A549 (cell line): ENCODE data around the gene UNC79. TPM values are rescaled to one million over a fixed set of nuclear protein-coding genes. Genes with fewer than 3 reads are reported as not detected.

Source experiments
- ATAC-seq, 2 experiments: fragments of 200-7000 bp in 1 of 2; fragments of >200 bp in 1 of 2; cut with Nextera tagmentation in 1 of 2; cut with Tn5 transposase in 1 of 2; 3 replicates each; pipeline versions ENCODE4 v1.8.0 to v1.9.1; 2018 to 2020; ENCODE audit warnings: mild to moderate bottlenecking in 1 of 2, moderate library complexity in 1 of 2
- CTCF ChIA-PET: fragments of 300-600 bp; sonication (Branson Sonifier 250); formaldehyde crosslinking; extraction: SDS; loops from one replicate; lab custom pipeline; 2021; ENCODE audit warnings: antibody characterized with exemption, inconsistent platforms; lab: Yijun Ruan, JAX
- POLR2A ChIA-PET: fragments of 350-600 bp; formaldehyde crosslinking; extraction: SDS; loops from one replicate; lab custom pipeline; 2021; ENCODE audit warnings: antibody characterized with exemption, inconsistent platforms; lab: Yijun Ruan, JAX
- DNase-seq, 2 experiments: peaks; one replicate each; pipeline versions ENCODE4 v3.0.0 to v3.0.0-alpha.2; 2011 to 2016; ENCODE audit warnings: low read depth in 1 of 2, low spot score in 1 of 2
- FAIRE-seq: peaks from 2 replicates; lab custom pipeline; 2011; peaks lifted over from hg19 to GRCh38; lab: Jason Lieb, UNC
- H3K27ac ChIP-seq, 2 experiments: fragments of >200 bp; sonication (Bioruptor Twin); formaldehyde crosslinking; 3 replicates each; pipeline ENCODE4 v1.5.1; 2016 to 2017
- H3K4me1 ChIP-seq: fragments of >200 bp; sonication (Bioruptor Twin); formaldehyde crosslinking; 3 replicates; pipeline ENCODE4 v1.6.1; 2016
- H3K4me2 ChIP-seq: fragments of >200 bp; sonication (Bioruptor Twin); formaldehyde crosslinking; 3 replicates; pipeline ENCODE4 v1.6.1; 2016
- H3K4me3 ChIP-seq: fragments of >200 bp; sonication (Bioruptor Twin); formaldehyde crosslinking; 3 replicates; pipeline ENCODE4 v1.5.1; 2016
- H3K9me3 ChIP-seq: fragments of >200 bp; sonication (Bioruptor Twin); formaldehyde crosslinking; 3 replicates; pipeline ENCODE4 v1.6.1; 2016
- BCL3 ChIP-seq: fragments of >200 bp; sonication (Bioruptor Twin); formaldehyde crosslinking; IDR thresholded peaks from 3 replicates; pipeline ENCODE4 v1.6.1; 2016
- CEBPB ChIP-seq, 2 experiments: fragments of >200 bp in 1 of 2; sonication (Bioruptor Twin) in 1 of 2; formaldehyde crosslinking in 1 of 2; IDR thresholded peaks; 2 replicates each; pipeline ENCODE4 v1.6.1; 2012 to 2016
- CTCF ChIP-seq: fragments of >200 bp; sonication (Bioruptor Twin); formaldehyde crosslinking; IDR thresholded peaks from 3 replicates; pipeline ENCODE4 v1.5.1; 2016
- E2F6 ChIP-seq: IDR thresholded peaks from 2 replicates; pipeline ENCODE4 v1.6.1; 2012; ENCODE audit warnings: low read depth, borderline replicate concordance
- EHF ChIP-seq: fragments of 250-450 bp; sonication (Bioruptor Pico); IDR thresholded peaks from 2 replicates; pipeline ENCODE4 v1.5.0; 2020; ENCODE audit warnings: mild to moderate bottlenecking
- ELK1 ChIP-seq: fragments of 150-350 bp; IDR thresholded peaks from 2 replicates; pipeline ENCODE4 v1.6.1; 2014; ENCODE audit warnings: low read depth, mild to moderate bottlenecking, low read length
- EP300 ChIP-seq, 2 experiments: fragments of >200 bp; sonication (Bioruptor Twin); formaldehyde crosslinking; IDR thresholded peaks; 2 replicates in 1 of 2; 3 replicates in 1 of 2; pipeline ENCODE4 v1.6.1; 2016 to 2017
- FOSB ChIP-seq: fragments of 250-450 bp; sonication (Bioruptor Pico); IDR thresholded peaks from 2 replicates; pipeline ENCODE4 v1.5.0; 2020; ENCODE audit warnings: mild to moderate bottlenecking, moderate library complexity
- FOSL2 ChIP-seq, 2 experiments: fragments of 450-650 bp in 1 of 2; fragments of >200 bp in 1 of 2; sonication (Bioruptor Twin) in 1 of 2; formaldehyde crosslinking; IDR thresholded peaks; 2 replicates each; pipeline versions ENCODE4 v1.5.0 to v1.6.1; 2016 to 2020; ENCODE audit warnings: mild to moderate bottlenecking in 1 of 2, moderate library complexity in 1 of 2
- HEYL ChIP-seq: fragments of 250-450 bp; sonication (Bioruptor Pico); IDR thresholded peaks from 2 replicates; pipeline ENCODE4 v1.8.0; 2021; ENCODE audit warnings: mild to moderate bottlenecking, moderate library complexity
- HMGXB4 ChIP-seq: fragments of 250-450 bp; sonication (Bioruptor Pico); IDR thresholded peaks from 2 replicates; pipeline ENCODE4 v1.5.0; 2021; ENCODE audit warnings: mild to moderate bottlenecking, moderate library complexity, borderline replicate concordance
- JUN ChIP-seq, 2 experiments: fragments of >200 bp; sonication (Bioruptor Twin); formaldehyde crosslinking; IDR thresholded peaks; 2 replicates in 1 of 2; 3 replicates in 1 of 2; pipeline ENCODE4 v1.6.1; 2016 to 2017
- MAZ ChIP-seq: fragments of 150-350 bp; IDR thresholded peaks from 2 replicates; pipeline ENCODE4 v1.6.1; 2014; ENCODE audit warnings: antibody characterized with exemption, low read depth, low read length, borderline replicate concordance
- MYC ChIP-seq: IDR thresholded peaks from 2 replicates; pipeline ENCODE4 v1.6.1; 2012; ENCODE audit warnings: mild to moderate bottlenecking, inconsistent platforms, low read length, improper control_type of control experiment, borderline replicate concordance
- NFE2L2 ChIP-seq: fragments of 150-350 bp; conservative IDR thresholded peaks from 2 replicates; pipeline ENCODE4 v1.6.1; 2014; ENCODE audit warnings: low read length
- NPAS2 ChIP-seq: fragments of 250-450 bp; sonication (Bioruptor Pico); IDR thresholded peaks from 2 replicates; pipeline ENCODE4 v1.8.0; 2022; ENCODE audit warnings: mild to moderate bottlenecking, moderate library complexity, borderline replicate concordance
- NR3C1 ChIP-seq: fragments of >200 bp; sonication (Bioruptor Twin); formaldehyde crosslinking; IDR thresholded peaks from 3 replicates; pipeline ENCODE4 v1.6.1; 2017
- RAD21 ChIP-seq, 2 experiments: fragments of >200 bp in 1 of 2; sonication (Bioruptor Twin) in 1 of 2; formaldehyde crosslinking in 1 of 2; IDR thresholded peaks in 1 of 2; conservative IDR thresholded peaks in 1 of 2; 2 replicates in 1 of 2; 3 replicates in 1 of 2; pipeline ENCODE4 v1.6.1; 2012 to 2018; ENCODE audit warnings: inconsistent platforms in 1 of 2
- RARB ChIP-seq: fragments of 250-450 bp; sonication (Bioruptor Pico); IDR thresholded peaks from 2 replicates; pipeline ENCODE4 v1.8.0; 2021; ENCODE audit warnings: mild to moderate bottlenecking, moderate library complexity
- REST ChIP-seq: fragments of 200-600 bp; sonication (generic); IDR thresholded peaks from 2 replicates; pipeline ENCODE4 v1.6.1; 2016; ENCODE audit warnings: antibody characterized with exemption, mild to moderate bottlenecking, moderate library complexity
- USF2 ChIP-seq: fragments of 450-650 bp; IDR thresholded peaks from 2 replicates; pipeline ENCODE4 v1.6.1; 2014; ENCODE audit warnings: antibody characterized with exemption
- WGBS: methylation state at CpG from one replicate; pipeline ENCODE4 v1.1.6; 2017; ENCODE audit errors: missing lambda C conversion rate; 5-methylcytosine and 5-hydroxymethylcytosine counted together
- polyA plus RNA-seq, 4 experiments: library from polyadenylated mRNA; depleted of rRNA in 3 of 4; stranded (reverse); fragments of >200 nt; fragmentation: RNase III in 1 of 4; extraction: RNeasy Plus Mini Kit Qiagen cat#74134 plus additional on column Dnase treatment in 1 of 4; gene quantifications; 2 replicates in 3 of 4; 3 replicates in 1 of 4; pipeline ENCODE4 v1.2.3, GENCODE V29; 2011 to 2017

Gene UNC79
- polyA plus RNA-seq, 2 of the 4 experiments (the other 2 are of a cell fraction) = 0.01 TPM

- ChIA-PET CTCF (no interaction called here), POLR2A (no interaction called here)
- H3K4me3 ChIP-seq = no peak overlapping the region
- WGBS = 23% methylated on average over 1 of the region's 1 CpG
- DNase-seq = no peak
- no peak overlapping the region for H3K27ac ChIP-seq
- ATAC-seq = no peak
- H3K4me2 ChIP-seq = no peak overlapping the region
- no peak for TF ChIP-seq RAD21 (conservative IDR thresholded peaks at IDR 0.05 in 1 of 2, IDR thresholded peaks at IDR 0.05 in 1 of 2)
- no peak for TF ChIP-seq FOSB (CRISPR knock-in tag)
- no peaks in the 10 kb centered on the region for H3K9me3 ChIP-seq
- no peak for FAIRE-seq
- no peaks in the 10 kb centered on the region for H3K4me1 ChIP-seq
Measured at GRCh38 chr14:93531644-93532043, 100.9 kb downstream of the UNC79 start.

GRCh38 chr14:93532541-93532940 is 101.8 kb downstream of the UNC79 start:
- ATAC-seq (no peak), DNase-seq (no peak)
- 3% methylated on average over 2 of the region's 2 CpGs for WGBS

More at GRCh38 chr14:93532541-93532940, 101.8 kb downstream of the UNC79 start:
- ChIA-PET CTCF (interaction anchor here (2.2 kb wide), 1 partner anchor 10 kb away, joined by 8 read pairs; no protein-coding TSS in a partner anchor), POLR2A (no interaction called here)
- H3K9me3 ChIP-seq = no peaks in the 10 kb centered on the region
- no peaks in the 10 kb centered on the region for H3K4me1 ChIP-seq
- H3K4me3 ChIP-seq = no peak overlapping the region
- no peak overlapping the region for H3K27ac ChIP-seq
- TF ChIP-seq CEBPB (IDR thresholded peaks at IDR 0.05) = no peak
- no peak for TF ChIP-seq BCL3
- TF ChIP-seq CTCF = no peak
- TF ChIP-seq NFE2L2 = no peak
- no peak for TF ChIP-seq USF2
- TF ChIP-seq HMGXB4 (CRISPR knock-in tag) = no peak
- no peak for TF ChIP-seq MAZ
- TF ChIP-seq MYC = no peak
- TF ChIP-seq NR3C1 = no peak
- no peak for TF ChIP-seq RARB (CRISPR knock-in tag)
- TF ChIP-seq E2F6 = no peak
- TF ChIP-seq NPAS2 = no peak
- TF ChIP-seq EP300 (IDR thresholded peaks at IDR 0.05) = no peak
- no peak for TF ChIP-seq REST
- TF ChIP-seq JUN (IDR thresholded peaks at IDR 0.05) = no peak
- TF ChIP-seq ELK1 = no peak
- TF ChIP-seq FOSL2 (IDR thresholded peaks at IDR 0.05) = no peak
- TF ChIP-seq FOSL2 (CRISPR knock-in tag; IDR thresholded peaks at IDR 0.05) = no peak
- TF ChIP-seq EHF (CRISPR knock-in tag) = no peak
- no peak for TF ChIP-seq HEYL (CRISPR knock-in tag)
- H3K4me2 ChIP-seq = no peak overlapping the region
- FAIRE-seq = no peak
